HepG2 (cell line): ENCODE measurements around the gene POLRMT. TPM values are rescaled to one million over a fixed set of nuclear protein-coding genes. Genes with fewer than 3 reads are reported as not detected.

Experiments used
- ATAC-seq: fragments of 200-7000 bp; cut with Tn5 transposase; 3 replicates; pipeline ENCODE4 v1.9.1; 2020; ENCODE audit warnings: mild to moderate bottlenecking, moderate library complexity
- BruUV-seq: library from RNA; stranded (reverse); fragments of 400-500 nt; replicated peaks from 2 replicates; lab custom pipeline; 2021; lab: Mats Ljungman, UMichigan
- CTCF ChIA-PET: fragments of 300-600 bp; formaldehyde crosslinking; extraction: SDS; loops from one replicate; lab custom pipeline; 2021; ENCODE audit warnings: low total read pairs, inconsistent platforms, low intra/inter-chr PET ratio; lab: Yijun Ruan, JAX
- POLR2A ChIA-PET: fragments of 350-600 bp; sonication (Branson Sonifier 250); formaldehyde crosslinking; loops from one replicate; lab custom pipeline; 2020; ENCODE audit warnings: antibody characterized with exemption, inconsistent platforms; lab: Yijun Ruan, JAX
- DNase-seq: peaks from one replicate; pipeline ENCODE4 v3.0.0-alpha.2; 2015; ENCODE audit warnings: low spot score
- FAIRE-seq: peaks from 3 replicates; lab custom pipeline; 2011; peaks lifted over from hg19 to GRCh38; lab: Jason Lieb, UNC
- H2AFZ ChIP-seq: one replicate; pipeline ENCODE4 v1.6.1; 2011; ENCODE audit warnings: low read length, inconsistent platforms
- H3K27ac ChIP-seq: fragments of 300-600 bp; 3 replicates; pipeline ENCODE4 v1.8.0; 2011; ENCODE audit warnings: mixed run types, mild to moderate bottlenecking, mixed read lengths, low read length, inconsistent platforms; ENCODE audit not compliant: insufficient read depth; ENCODE audit errors: extremely low read length
- H3K27me3 ChIP-seq, 2 experiments: fragments of 200-600 bp in 1 of 2; 2 replicates in 1 of 2; 3 replicates in 1 of 2; pipeline versions ENCODE4 v1.6.0 to v1.8.0; 2011; ENCODE audit warnings: low read length in 2 of 2, mild to moderate bottlenecking in 2 of 2, moderate library complexity in 2 of 2, inconsistent platforms in 1 of 2; ENCODE audit not compliant: insufficient read depth in 2 of 2, control insufficient read depth in 1 of 2
- H3K36me3 ChIP-seq, 2 experiments: fragments of 200-600 bp in 1 of 2; replicated peaks in 1 of 2; 2 replicates in 1 of 2; 3 replicates in 1 of 2; pipeline versions ENCODE4 v1.5.1 to v1.8.0; 2011; ENCODE audit warnings: low read length in 2 of 2, inconsistent platforms in 1 of 2; ENCODE audit not compliant: insufficient read depth in 2 of 2, control insufficient read depth in 1 of 2
- H3K4me1 ChIP-seq: 2 replicates; pipeline ENCODE4 v1.5.1; 2012; ENCODE audit warnings: low read length, inconsistent platforms; ENCODE audit not compliant: insufficient read depth
- H3K4me2 ChIP-seq: 2 replicates; pipeline ENCODE4 v1.6.0; 2011; ENCODE audit warnings: low read depth, low read length, inconsistent platforms
- H3K4me3 ChIP-seq, 3 experiments: fragments of 200-600 bp in 1 of 3; sonication (generic), shearing (Covaris generic) in 1 of 3; replicated peaks in 1 of 3; 2 replicates each; pipeline ENCODE4 v1.5.1; 2011 to 2016; ENCODE audit warnings: low read length in 3 of 3, inconsistent platforms in 2 of 3, low read depth in 2 of 3, mild to moderate bottlenecking in 2 of 3, control low read depth in 1 of 3, mixed read lengths in 1 of 3; ENCODE audit not compliant: insufficient read depth in 1 of 3
- H3K79me2 ChIP-seq: one replicate; pipeline ENCODE4 v1.6.1; 2011; ENCODE audit warnings: low read length, inconsistent platforms; ENCODE audit not compliant: insufficient read depth
- H3K9ac ChIP-seq: 2 replicates; pipeline ENCODE4 v1.6.0; 2011; ENCODE audit warnings: mild to moderate bottlenecking, low read depth, low read length, inconsistent platforms; ENCODE audit not compliant: insufficient read depth
- H3K9me3 ChIP-seq: 2 replicates; pipeline ENCODE4 v1.5.1; 2012; ENCODE audit warnings: mild to moderate bottlenecking, low read length
- H4K20me1 ChIP-seq: 2 replicates; pipeline ENCODE4 v1.6.0; 2011; ENCODE audit warnings: inconsistent platforms, mild to moderate bottlenecking, low read length, moderate library complexity; ENCODE audit not compliant: insufficient read depth
- ARID4A ChIP-seq: sonication (generic); formaldehyde crosslinking; IDR thresholded peaks from 2 replicates; pipeline ENCODE4 v1.5.0; 2020; ENCODE audit warnings: mild to moderate bottlenecking, missing genetic modification reagents, borderline replicate concordance
- ATM ChIP-seq: fragments of 450-650 bp; IDR thresholded peaks from 2 replicates; pipeline ENCODE4 v1.7.1; 2017; ENCODE audit warnings: mild to moderate bottlenecking, borderline replicate concordance
- GATAD2A ChIP-seq: IDR thresholded peaks from 2 replicates; pipeline ENCODE4 v1.6.1; 2016
- HMG20A ChIP-seq: IDR thresholded peaks from 2 replicates; pipeline ENCODE4 v1.6.1; 2016; ENCODE audit warnings: borderline replicate concordance
- MTA1 ChIP-seq: sonication (generic); formaldehyde crosslinking; IDR thresholded peaks from 2 replicates; pipeline ENCODE4 v1.4.0; 2020; ENCODE audit warnings: missing genetic modification reagents, mild to moderate bottlenecking, borderline replicate concordance
- MYC ChIP-seq: sonication (generic); formaldehyde crosslinking; IDR thresholded peaks from 2 replicates; pipeline ENCODE4 v1.9.0; 2021; ENCODE audit warnings: missing genetic modification reagents, borderline replicate concordance
- RNF219 ChIP-seq: sonication (generic); formaldehyde crosslinking; IDR thresholded peaks from 2 replicates; pipeline ENCODE4 v1.5.0; 2020; ENCODE audit warnings: mild to moderate bottlenecking, missing genetic modification reagents
- ZFP36L1 ChIP-seq: sonication (generic); formaldehyde crosslinking; IDR thresholded peaks from 2 replicates; pipeline ENCODE4 v1.8.0; 2022; ENCODE audit warnings: mild to moderate bottlenecking, missing genetic modification reagents, moderate library complexity
- ZFX ChIP-seq: sonication (generic); formaldehyde crosslinking; IDR thresholded peaks from 2 replicates; pipeline ENCODE4 v1.4.0; 2020; ENCODE audit warnings: mild to moderate bottlenecking, low read depth, missing genetic modification reagents, moderate library complexity
- ZFY ChIP-seq: sonication (generic); formaldehyde crosslinking; IDR thresholded peaks from 2 replicates; pipeline ENCODE4 v1.4.0; 2020; ENCODE audit warnings: missing genetic modification reagents
- ZNF331 ChIP-seq: sonication (generic); formaldehyde crosslinking; IDR thresholded peaks from 2 replicates; pipeline ENCODE4 v1.4.0; 2020; ENCODE audit warnings: missing genetic modification reagents
- ZNF768 ChIP-seq: sonication (generic); formaldehyde crosslinking; IDR thresholded peaks from 2 replicates; pipeline ENCODE4 v1.4.0; 2020; ENCODE audit warnings: missing genetic modification reagents
- ZNF782 ChIP-seq: sonication (generic); formaldehyde crosslinking; IDR thresholded peaks from 2 replicates; pipeline ENCODE4 v1.4.0; 2020; ENCODE audit warnings: missing genetic modification reagents, mild to moderate bottlenecking, borderline replicate concordance
- WGBS: methylation state at CpG from one replicate; pipeline ENCODE4 v1.1.6; 2017; ENCODE audit warnings: low lambda C conversion rate; 5-methylcytosine and 5-hydroxymethylcytosine counted together
- in situ Hi-C: cut with HindIII; loops from 2 replicates; pipeline ENCODE4 v1.10.0; 2017; ENCODE audit warnings: low pct_unique_long_range_greater_than_20kb; ENCODE audit not compliant: extremely low pct_ligation_motif_present
- intact Hi-C: fragments of 100-400 bp; cut with micrococcal nuclease; formaldehyde crosslinking; loops from one replicate; pipeline ENCODE4 v1.10.0; 2022; ENCODE audit not compliant: unreplicated experiment
- polyA plus RNA-seq, 8 experiments: library from polyadenylated mRNA; depleted of rRNA in 3 of 8; stranded (reverse) in 7 of 8; unstranded in 1 of 8; fragments of >200 nt; fragmentation: Illumina TruSeq in 4 of 8; extraction: Trizol in 4 of 8; gene quantifications; 2 replicates each; pipeline versions ENCODE4 v1.2.1 to v1.2.3, GENCODE V29; 2011 to 2016; ENCODE audit warnings: low read depth in 4 of 8, missing spikeins in 1 of 8, mixed read lengths in 1 of 8; ENCODE audit not compliant: insufficient read depth in 1 of 8
- total RNA-seq, 5 experiments: library from RNA; depleted of rRNA; stranded (reverse); fragments of >200 nt; fragmentation: Illumina TruSeq; extraction: Trizol; gene quantifications; 2 replicates each; pipeline ENCODE4 v1.2.3, GENCODE V29; 2016; ENCODE audit warnings: low read depth in 1 of 5
- TF ChIP-seq, protein P1 (sequence below): sonication (generic); formaldehyde crosslinking; IDR thresholded peaks from 2 replicates; pipeline ENCODE4 v1.4.0; 2020; ENCODE audit warnings: missing genetic modification reagents

POLRMT gene
- total and polyA plus RNA-seq, 2 of the 13 experiments (the other 11 are each of a cell fraction or from before 2014, with no cell fraction given), result 78.0 to 101 TPM

GRCh38 chr19:574658-575526 is 58.4 kb downstream of the POLRMT start:
- DNase-seq, result peak; percentile 35
- ChIA-PET CTCF (interaction anchor here (1.1 kb wide), 1 partner anchor 13 kb away, joined by 3 read pairs; no protein-coding TSS in a partner anchor), POLR2A (interaction anchor here (0.6 to 3.1 kb wide), 10 partner anchors 9 to 165 kb away, joined by 3 to 17 read pairs (median 5); no protein-coding TSS in a partner anchor)
- FAIRE-seq, result peak; percentile 52
- Histone ChIP-seq H3K9ac (peak overlapping the region; percentile 76), H3K9me3 (no peaks in the 10 kb centered on the region), H3K27ac (peak overlapping the region; percentile 61), H3K4me3 (peak overlapping the region; percentile 90 to 99 (median 96)), H2AFZ (no peak overlapping the region), H3K79me2 (peaks cover 73% of the 10 kb centered on the region), H3K4me1 (peaks cover 21% of the 10 kb centered on the region), H3K27me3 (no peaks in the 10 kb centered on the region; a peak in 1 of 5 replicates), H3K36me3 (peaks cover 16% of the 10 kb centered on the region in 2 experiments; a peak in 4 of 5 replicates), H4K20me1 (peaks cover 66% of the 10 kb centered on the region), H3K4me2 (peak overlapping the region; percentile 93)
- intact Hi-C loops (no loop called here), in situ Hi-C loops (no loop called here)
- no TSS peak for BruUV-seq
- ATAC-seq, result peak; percentile 36
- WGBS, result 5% methylated on average over 18 of the region's 32 CpGs
- TF ChIP-seq ZFP36L1, result no peak
- TF ChIP-seq ZNF782 (CRISPR knock-in tag), result peak; percentile 41; the same call in 1 of the 2 replicates
- TF ChIP-seq ARID4A (CRISPR knock-in tag), result peak; percentile 39; the same call in 1 of the 2 replicates
- TF ChIP-seq MTA1 (CRISPR knock-in tag), result 0 out of 2 replicates have a peak, but pooled peaks have one; percentile 30
- TF ChIP-seq ZNF331 (CRISPR knock-in tag), result peak; percentile 20; the same call in 1 of the 2 replicates
- TF ChIP-seq, protein P1, sequence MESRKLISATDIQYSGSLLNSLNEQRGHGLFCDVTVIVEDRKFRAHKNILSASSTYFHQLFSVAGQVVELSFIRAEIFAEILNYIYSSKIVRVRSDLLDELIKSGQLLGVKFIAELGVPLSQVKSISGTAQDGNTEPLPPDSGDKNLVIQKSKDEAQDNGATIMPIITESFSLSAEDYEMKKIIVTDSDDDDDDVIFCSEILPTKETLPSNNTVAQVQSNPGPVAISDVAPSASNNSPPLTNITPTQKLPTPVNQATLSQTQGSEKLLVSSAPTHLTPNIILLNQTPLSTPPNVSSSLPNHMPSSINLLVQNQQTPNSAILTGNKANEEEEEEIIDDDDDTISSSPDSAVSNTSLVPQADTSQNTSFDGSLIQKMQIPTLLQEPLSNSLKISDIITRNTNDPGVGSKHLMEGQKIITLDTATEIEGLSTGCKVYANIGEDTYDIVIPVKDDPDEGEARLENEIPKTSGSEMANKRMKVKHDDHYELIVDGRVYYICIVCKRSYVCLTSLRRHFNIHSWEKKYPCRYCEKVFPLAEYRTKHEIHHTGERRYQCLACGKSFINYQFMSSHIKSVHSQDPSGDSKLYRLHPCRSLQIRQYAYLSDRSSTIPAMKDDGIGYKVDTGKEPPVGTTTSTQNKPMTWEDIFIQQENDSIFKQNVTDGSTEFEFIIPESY (CRISPR knock-in tag), result no peak
- TF ChIP-seq ZFX (CRISPR knock-in tag), result peak; percentile 54
- TF ChIP-seq ATM, result no peak
- TF ChIP-seq GATAD2A, result peak; percentile 12; the same call in 1 of the 2 replicates
- TF ChIP-seq ZNF768 (CRISPR knock-in tag), result peak; percentile 41; the same call in 1 of the 2 replicates
- TF ChIP-seq RNF219 (CRISPR knock-in tag), result no peak
- TF ChIP-seq ZFY, result 0 out of 2 replicates have a peak, but pooled peaks have one; percentile 31
- no peak for TF ChIP-seq HMG20A
- TF ChIP-seq MYC (CRISPR knock-in tag), result peak; percentile 61; the same call in 1 of the 2 replicates
